Stimulated activated CD8-positive, alpha-beta memory T cell treated with anti-CD3 and anti-CD28 coated beads, Interleukin-15, amount 100 ng/mL, for 4 hours (primary cell): Measurements from ENCODE around the gene KRTAP10-12.

ENCODE experiments used
- DNase-seq, 2 donors: peaks; one replicate each; pipeline ENCODE4 v3.0.0-alpha.2; 2020; ENCODE audit warnings: low read depth in 2 of 2

Gene KRTAP10-12

DNA sequence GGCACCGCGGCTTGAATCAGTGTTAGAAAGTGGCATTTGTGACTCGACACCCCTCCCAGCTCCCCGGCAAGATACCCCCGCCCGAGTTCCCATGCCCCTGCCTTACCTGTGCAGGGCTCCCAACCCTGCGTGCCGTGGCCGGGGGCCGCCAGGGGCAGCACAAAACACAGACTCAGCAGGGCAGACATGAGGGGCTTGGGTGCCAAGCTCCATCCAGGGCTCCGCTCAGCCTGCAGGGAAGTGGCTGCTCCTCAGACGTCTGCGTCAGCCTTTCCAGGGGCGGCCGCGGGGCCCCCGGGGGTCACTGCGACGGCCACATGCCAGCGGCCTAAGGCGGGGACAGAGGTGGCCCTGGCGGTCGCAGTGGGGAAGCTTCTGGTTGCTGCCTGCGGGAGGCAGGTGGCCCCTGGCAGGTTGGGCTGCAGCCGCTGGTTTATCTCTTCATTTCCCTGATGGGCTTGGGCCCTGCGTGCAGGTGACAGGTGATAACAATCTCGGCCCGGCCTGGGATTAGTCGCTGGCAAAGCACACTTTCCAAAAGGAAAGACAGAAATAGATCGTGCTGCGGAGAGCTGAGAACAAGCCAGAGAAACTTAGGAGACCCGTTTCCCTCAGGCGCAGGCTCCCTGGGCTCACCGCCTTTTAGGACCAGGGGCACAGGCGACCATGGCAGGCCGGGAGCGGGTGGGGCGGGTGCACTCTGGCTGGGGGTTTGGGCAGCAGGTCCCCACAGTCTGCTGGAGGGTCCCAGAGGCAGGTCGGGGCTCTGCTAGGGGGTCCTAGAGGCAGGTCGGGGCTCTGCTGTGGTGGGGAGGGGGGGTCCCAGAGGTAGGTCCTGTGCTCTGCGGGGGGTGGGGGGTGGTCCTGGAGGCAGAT, 14.6 kb downstream of the KRTAP10-12 start, which contains the start of gene TSPEAR:
Gene TSPEAR, minus strand, starts transcription at position 246 of the 876 bp plus-strand sequence. Its CDS starts 58 bp downstream, at position 188.
- no peak for DNase-seq

DNA sequence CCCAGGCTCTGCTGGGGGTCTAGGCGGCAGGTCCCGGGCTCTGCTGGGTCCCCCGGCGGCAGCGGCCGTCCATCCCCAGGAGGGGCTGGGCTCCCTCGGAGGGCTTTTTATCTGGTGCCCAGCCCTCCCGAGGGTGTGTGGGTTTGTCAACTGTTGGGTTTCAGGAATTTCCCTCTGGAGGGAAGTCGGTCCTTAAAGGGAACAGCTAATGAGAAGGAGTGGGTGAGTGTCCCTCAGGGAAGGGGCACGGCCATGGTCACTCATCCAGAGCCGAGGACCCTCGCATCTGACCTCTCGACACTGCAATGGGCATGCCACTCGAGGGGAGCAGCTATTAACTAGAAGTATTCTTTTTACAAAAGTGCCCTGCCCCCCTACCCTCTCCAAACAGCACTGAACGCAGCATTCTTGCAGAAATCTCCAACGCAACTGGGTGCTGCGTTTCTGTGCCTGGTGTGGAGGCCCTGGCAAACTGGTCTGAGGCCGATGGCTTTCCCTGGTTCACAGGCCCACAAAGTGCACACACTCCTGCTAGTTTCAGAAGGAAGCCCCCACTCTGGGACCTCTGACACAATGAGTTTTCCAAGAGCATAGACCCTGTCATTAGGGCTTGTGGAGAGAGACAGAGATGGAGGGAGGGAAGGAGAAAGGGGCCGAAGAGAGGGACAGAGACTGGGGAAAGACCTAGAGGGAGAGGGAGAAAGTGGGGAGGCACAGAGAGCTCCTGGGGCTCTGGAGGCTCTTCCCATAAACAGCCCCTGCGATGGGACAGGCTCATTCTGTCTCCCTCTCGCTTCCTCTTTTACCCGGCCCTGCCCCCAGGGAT, 15.4 kb downstream of the KRTAP10-12 start:
- DNase-seq = no peak

GRCh38 chr21:44713130-44713529, 16.2 kb downstream of the KRTAP10-12 start:
- no peak for DNase-seq

DNA sequence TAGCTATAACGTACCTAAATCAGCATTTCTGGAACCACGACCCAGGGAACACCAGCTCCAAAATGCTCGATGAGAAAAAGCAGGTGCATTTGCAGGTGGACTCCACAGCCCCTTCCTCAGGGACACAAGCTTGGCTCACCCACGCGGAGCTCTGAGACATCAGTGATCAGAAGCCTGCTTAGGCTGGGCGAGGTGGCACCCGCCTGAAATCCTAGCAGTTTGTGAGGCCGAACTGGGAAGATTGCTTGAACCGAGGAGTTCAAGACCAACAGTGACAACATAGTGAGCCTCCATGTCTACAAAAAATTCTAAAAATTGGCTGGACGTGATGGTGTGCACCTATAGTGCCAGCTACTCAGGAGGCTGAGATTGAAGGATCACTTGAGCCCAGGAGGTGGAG, 16.9 kb downstream of the KRTAP10-12 start:
- DNase-seq = no peak

DNA sequence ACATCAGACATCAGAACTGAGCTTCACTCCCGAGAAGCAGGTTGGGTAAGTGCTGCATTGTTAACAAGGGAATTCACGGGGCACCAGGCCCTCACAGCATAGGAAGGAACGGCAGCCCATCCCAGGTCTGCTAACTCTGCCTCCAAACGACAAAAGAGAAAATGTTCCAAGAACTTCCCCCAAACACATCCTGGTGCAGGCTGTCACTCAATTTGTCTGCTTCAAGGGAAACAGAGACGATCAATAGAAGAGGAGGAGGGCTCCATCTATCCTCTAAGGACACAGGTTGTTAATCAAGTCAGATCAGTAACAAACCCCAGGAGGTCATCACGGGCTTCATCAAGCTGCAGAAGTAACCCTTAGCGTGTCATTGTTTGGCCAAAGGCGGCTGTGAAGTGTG, 17.9 kb downstream of the KRTAP10-12 start:
- no peak for DNase-seq

- no peak for DNase-seq
Measured at GRCh38 chr21:44716984-44717383, 20.0 kb downstream of the KRTAP10-12 start.

GRCh38 chr21:44718093-44718492, 21.1 kb downstream of the KRTAP10-12 start:
- no peak for DNase-seq

DNA sequence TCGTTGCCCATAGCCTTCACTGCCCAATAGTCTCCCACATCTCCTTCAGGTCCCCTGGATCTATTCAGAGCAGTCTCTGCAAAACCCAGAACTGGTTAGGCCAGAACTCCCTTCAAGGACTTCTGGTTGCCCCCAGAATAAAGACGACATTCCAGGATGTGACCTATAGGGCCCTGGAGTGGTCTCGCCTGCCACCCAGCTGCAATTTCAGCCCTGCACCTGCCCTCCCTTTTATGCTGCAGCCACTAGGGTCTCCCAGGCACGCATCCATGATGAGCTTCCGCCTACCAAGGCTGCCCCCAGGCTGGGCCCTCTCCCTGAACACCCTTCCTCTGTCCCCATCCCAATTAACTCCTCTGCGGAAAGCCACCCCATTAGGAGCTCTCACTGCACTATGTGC, 21.6 kb downstream of the KRTAP10-12 start:
- no peak for DNase-seq

- no peak for DNase-seq
Measured at GRCh38 chr21:44720170-44720569, 23.2 kb downstream of the KRTAP10-12 start.

DNA sequence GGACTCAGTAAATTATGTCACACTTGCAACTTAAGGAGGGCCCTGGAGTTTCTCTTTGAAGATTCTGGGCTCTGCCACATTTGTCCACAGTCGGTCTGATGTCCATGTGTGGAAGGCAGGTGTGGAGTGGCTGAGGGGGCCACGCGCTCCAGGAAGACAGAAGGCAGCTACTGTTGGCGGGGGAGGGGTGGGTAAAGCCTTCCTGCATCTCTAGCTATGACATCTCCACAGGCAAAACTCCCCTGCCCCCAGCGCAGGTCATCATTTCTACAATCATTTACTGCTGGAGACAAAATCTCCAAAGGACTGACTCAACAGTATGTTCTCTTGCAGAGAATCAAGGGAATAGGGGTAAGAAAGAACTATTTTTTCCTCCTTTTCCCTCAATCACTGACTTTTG, 25.8 kb downstream of the KRTAP10-12 start:
- DNase-seq = no peak

GRCh38 chr21:44723177-44724131, 26.5 kb downstream of the KRTAP10-12 start:
- no peak for DNase-seq

DNA sequence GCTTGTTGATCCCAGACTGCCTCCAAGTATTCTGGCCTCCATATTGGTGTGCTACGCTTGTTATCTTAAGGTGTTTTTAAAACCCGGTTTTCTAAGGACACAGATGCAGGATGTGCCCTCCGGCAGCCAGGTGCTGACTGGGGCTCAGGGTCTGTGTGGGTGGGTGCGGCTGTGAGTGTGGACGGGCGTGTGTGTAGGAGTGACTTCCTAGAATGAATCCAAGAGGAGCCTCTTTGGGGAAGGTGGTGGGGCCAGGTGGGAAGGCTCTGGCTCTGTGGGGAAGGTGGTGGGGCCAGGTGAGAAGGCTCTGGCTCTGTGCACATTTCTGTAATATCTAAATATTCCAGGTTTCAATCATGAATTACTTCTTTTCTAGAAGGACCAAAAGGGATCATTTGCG, 27.2 kb downstream of the KRTAP10-12 start:
- DNase-seq = no peak

DNA sequence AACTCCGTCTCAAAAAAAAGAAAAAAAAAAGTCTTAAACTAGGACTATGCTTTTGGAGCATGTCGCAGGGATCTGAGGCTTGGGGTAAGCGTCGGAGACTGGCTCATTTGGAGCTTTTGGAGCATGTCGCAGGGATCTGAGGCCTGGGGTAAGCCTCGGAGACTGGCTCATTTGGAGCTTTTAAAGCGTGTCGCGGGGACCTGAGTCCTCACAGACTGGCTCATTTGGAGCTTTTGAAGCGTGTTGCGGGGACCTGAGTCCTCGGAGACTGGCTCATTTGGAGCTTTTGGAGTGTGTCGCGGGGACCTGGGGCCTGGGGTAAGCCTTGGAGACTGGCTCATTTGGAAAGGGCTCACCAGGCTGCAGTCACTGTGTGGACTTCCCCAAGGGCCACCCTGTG, 28.0 kb downstream of the KRTAP10-12 start:
- DNase-seq = no peak

GRCh38 chr21:44726826-44727225, 29.9 kb downstream of the KRTAP10-12 start:
- no peak for DNase-seq

DNA sequence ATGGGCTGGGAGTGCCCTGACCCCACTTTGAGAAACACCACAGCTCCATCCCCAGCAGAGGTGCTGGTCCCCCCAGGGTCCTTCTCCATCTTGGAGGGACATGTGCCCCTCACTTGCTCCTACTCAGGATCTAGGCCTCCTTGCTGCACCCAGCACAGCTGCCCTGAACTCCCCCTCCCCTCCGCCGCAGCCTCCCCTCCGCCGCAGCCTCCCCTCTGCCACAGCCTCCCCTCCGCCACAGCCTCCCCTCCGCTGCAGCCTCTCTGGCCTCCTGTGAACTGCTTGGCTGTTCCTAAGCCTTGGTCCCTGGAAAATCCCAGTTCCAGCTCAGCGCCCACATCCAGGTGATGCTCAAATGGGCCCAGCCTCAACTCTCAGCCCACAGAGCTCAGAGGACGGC, 30.3 kb downstream of the KRTAP10-12 start:
- DNase-seq = no peak

DNA sequence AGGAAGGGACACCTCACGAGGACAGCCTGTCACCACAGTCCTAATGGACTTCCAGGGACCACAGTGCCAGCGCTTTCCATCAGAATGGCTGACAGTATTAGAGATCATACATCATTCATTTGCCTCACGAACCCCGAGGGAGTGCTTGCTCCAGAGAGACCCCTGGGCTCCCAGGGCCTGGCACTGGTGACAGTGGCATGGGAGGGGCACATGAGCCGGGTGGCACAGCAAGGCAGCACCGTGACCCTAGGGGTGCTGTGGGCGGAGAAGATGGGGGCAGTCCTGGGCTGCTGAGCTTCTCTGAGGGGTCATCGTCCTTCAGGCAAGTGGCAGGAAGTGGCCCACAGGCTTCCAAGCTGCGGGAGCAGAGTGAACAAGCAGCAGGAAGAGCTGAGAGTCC, 30.8 kb downstream of the KRTAP10-12 start:
- DNase-seq = no peak

DNA sequence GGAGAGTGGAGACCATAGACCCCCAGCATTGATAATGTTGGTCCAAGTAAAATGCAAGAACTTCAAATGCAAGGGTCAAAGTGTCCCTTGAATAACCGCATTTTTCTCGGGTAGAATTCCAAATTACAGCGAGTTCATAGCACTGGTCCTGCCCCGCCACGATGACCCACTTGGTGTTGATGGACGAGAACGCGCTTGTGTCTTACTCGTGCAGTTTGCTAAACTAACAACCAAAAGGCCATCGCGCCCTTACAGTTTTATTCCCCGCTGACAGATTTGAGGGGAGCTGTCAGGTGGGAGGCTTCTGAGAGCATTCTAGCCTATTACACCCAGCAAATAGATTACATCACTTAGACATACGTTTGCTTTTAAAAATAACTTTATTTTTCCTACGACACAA, 31.7 kb downstream of the KRTAP10-12 start:
- no peak for DNase-seq

GRCh38 chr21:44729336-44730027, 32.5 kb downstream of the KRTAP10-12 start:
- DNase-seq = no peak

GRCh38 chr21:44730028-44730395, 33.0 kb downstream of the KRTAP10-12 start:
- no peak for DNase-seq

DNA sequence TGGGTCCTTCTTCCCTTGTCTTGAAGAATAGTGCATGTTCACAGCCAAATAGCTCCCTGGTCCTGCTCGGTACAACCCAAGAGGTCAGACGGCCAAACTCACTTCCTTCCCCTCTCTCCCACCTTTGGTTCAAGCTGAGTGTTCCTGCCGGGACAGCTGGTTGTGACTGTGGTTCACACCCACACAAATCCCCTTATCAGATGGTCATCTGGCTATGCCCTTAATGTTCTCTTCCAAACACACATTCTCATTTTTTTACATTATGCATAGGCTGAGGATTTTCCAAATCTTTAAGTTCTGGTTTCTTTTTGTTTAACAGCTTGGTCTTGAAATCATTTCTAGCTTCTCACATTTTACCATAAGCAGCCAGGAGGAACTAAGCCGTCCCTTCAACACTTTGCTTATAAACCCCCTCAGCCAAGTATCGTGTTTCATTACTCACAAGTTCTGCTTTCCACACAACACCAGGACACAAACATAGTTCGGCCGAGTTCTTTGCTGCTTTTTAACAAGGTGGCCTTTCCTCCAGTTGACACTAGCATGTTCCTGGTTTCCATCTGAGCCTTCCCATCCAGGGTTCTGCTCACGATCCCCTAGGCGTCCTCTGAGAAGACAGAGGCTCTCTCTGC, 34.1 kb downstream of the KRTAP10-12 start:
- DNase-seq = no peak

DNA sequence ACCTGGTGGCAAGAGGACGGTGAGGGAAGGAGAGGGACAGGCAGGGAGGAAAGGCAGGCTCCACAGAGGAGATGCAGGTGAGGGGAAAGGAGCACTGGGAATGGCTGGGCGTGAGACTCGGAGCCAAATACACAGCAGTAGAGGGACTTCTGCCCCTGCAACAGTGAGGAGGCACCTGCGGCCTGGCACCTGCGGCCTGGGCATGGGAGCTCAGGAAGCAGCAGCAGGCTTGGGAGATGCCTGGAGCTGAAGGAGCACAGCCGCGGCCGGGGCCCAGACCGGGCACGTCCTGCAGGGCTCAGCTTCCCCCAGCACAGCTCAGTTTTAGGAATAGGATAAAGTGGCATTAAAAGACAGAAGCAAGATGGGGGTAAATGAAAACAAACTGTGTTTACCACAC, 35.3 kb downstream of the KRTAP10-12 start:
- no peak for DNase-seq
